GM23338 (cell line): ENCODE results near the gene POU3F3. TPM values are rescaled to one million over a fixed set of nuclear protein-coding genes. Genes with fewer than 3 reads are reported as not detected.

Experiments
- ATAC-seq: fragments of 200-7000 bp; cut with Tn5 transposase; 3 replicates; pipeline ENCODE4 v1.9.1; 2020
- DNase-seq: peaks from one replicate; pipeline ENCODE4 v3.0.0-alpha.2; 2015; ENCODE audit warnings: low spot score
- H2AFZ ChIP-seq: fragments of 200-600 bp; sonication (generic); 2 replicates; pipeline ENCODE4 v1.8.0; 2016; ENCODE audit warnings: antibody characterized with exemption, mild to moderate bottlenecking, moderate library complexity
- H3F3A ChIP-seq: fragments of 200-600 bp; sonication (generic); replicated peaks from 2 replicates; pipeline ENCODE4 v1.8.0; 2017; ENCODE audit warnings: antibody characterized with exemption, mixed run types, low read depth
- H3K27ac ChIP-seq: fragments of 200-600 bp; sonication (generic); 2 replicates; pipeline ENCODE4 v1.6.1; 2016; ENCODE audit warnings: low read depth
- H3K27me3 ChIP-seq: fragments of 200-600 bp; sonication (generic); 2 replicates; pipeline ENCODE4 v1.8.0; 2016; ENCODE audit warnings: mild to moderate bottlenecking, mixed run types, moderate library complexity; ENCODE audit not compliant: insufficient read depth
- H3K36me3 ChIP-seq: fragments of 200-600 bp; sonication (generic); 2 replicates; pipeline ENCODE4 v1.8.0; 2016; ENCODE audit warnings: mild to moderate bottlenecking; ENCODE audit not compliant: insufficient read depth
- H3K4me1 ChIP-seq: fragments of 200-600 bp; sonication (generic); 2 replicates; pipeline ENCODE4 v1.8.0; 2016; ENCODE audit warnings: mild to moderate bottlenecking, moderate library complexity; ENCODE audit not compliant: insufficient read depth
- H3K4me2 ChIP-seq: fragments of 200-600 bp; sonication (generic); 2 replicates; pipeline ENCODE4 v1.7.1; 2017; ENCODE audit warnings: mixed run types
- H3K4me3 ChIP-seq: fragments of 200-600 bp; sonication (generic); 2 replicates; pipeline ENCODE4 v1.6.1; 2016; ENCODE audit warnings: mixed run types
- H3K79me2 ChIP-seq: fragments of 200-600 bp; sonication (generic); replicated peaks from 2 replicates; pipeline ENCODE4 v1.8.0; 2017; ENCODE audit warnings: mild to moderate bottlenecking; ENCODE audit not compliant: insufficient read depth
- H3K9me2 ChIP-seq: fragments of 200-600 bp; sonication (generic); 2 replicates; pipeline ENCODE4 v1.8.0; 2017; ENCODE audit not compliant: insufficient read depth
- H4K20me1 ChIP-seq: fragments of 200-600 bp; sonication (generic); replicated peaks from 2 replicates; pipeline ENCODE4 v1.8.0; 2017; ENCODE audit warnings: mild to moderate bottlenecking; ENCODE audit not compliant: insufficient read depth
- H3K27ac Mint-ChIP-seq: 2 replicates; pipeline ENCODE4 v1.8.0; 2020; ENCODE audit warnings: inconsistent platforms, mild to moderate bottlenecking, moderate library complexity, mixed read lengths
- H3K27me3 Mint-ChIP-seq: 3 replicates; pipeline ENCODE4 v1.8.0; 2022; ENCODE audit warnings: low read depth, mild to moderate bottlenecking, moderate library complexity, mixed read lengths, inconsistent platforms; ENCODE audit not compliant: insufficient read depth, poor library complexity
- H3K36me3 Mint-ChIP-seq: 3 replicates; pipeline ENCODE4 v1.8.0; 2021; ENCODE audit warnings: low read depth, mild to moderate bottlenecking, inconsistent platforms, moderate library complexity, mixed read lengths
- H3K4me1 Mint-ChIP-seq: 3 replicates; pipeline ENCODE4 v1.8.0; 2020; ENCODE audit warnings: mild to moderate bottlenecking, inconsistent platforms, mixed read lengths
- H3K4me3 Mint-ChIP-seq: 3 replicates; pipeline ENCODE4 v1.8.0; 2021; ENCODE audit warnings: moderate library complexity, mild to moderate bottlenecking, inconsistent platforms, mixed read lengths
- H3K9me3 Mint-ChIP-seq: 3 replicates; pipeline ENCODE4 v1.8.0; 2020; ENCODE audit warnings: moderate library complexity, mild to moderate bottlenecking, inconsistent platforms, mixed read lengths
- CREB1 ChIP-seq: fragments of 250-450 bp; sonication (Bioruptor Pico); IDR thresholded peaks from 2 replicates; pipeline ENCODE4 v1.5.0; 2020; ENCODE audit warnings: low read depth, mild to moderate bottlenecking, moderate library complexity
- EZH2phosphoT487 ChIP-seq: fragments of 200-600 bp; sonication (generic); IDR thresholded peaks from one replicate; pipeline ENCODE4 v1.8.1; 2018; ENCODE audit warnings: antibody characterized with exemption; ENCODE audit not compliant: unreplicated experiment
- JUNB ChIP-seq: IDR thresholded peaks from one replicate; pipeline ENCODE4 v1.6.1; 2016; ENCODE audit warnings: antibody characterized with exemption; ENCODE audit not compliant: unreplicated experiment
- NANOG ChIP-seq: IDR thresholded peaks from 2 replicates; pipeline ENCODE4 v1.6.1; 2016; ENCODE audit warnings: antibody characterized with exemption, borderline replicate concordance
- POLR2AphosphoS5 ChIP-seq: IDR thresholded peaks from 2 replicates; pipeline ENCODE4 v1.6.1; 2016; ENCODE audit warnings: antibody characterized with exemption, low read depth
- STAT1 ChIP-seq: IDR thresholded peaks from one replicate; pipeline ENCODE4 v1.6.1; 2016; ENCODE audit warnings: antibody characterized with exemption; ENCODE audit not compliant: unreplicated experiment
- ZNF462 ChIP-seq: fragments of 250-450 bp; sonication (Bioruptor Pico); IDR thresholded peaks from 2 replicates; pipeline ENCODE4 v1.5.0; 2020; ENCODE audit warnings: mild to moderate bottlenecking, moderate library complexity
- polyA plus RNA-seq: library from polyadenylated mRNA; unstranded; fragments of >200 nt; fragmentation: Nextera tagmentation; extraction: Ambion mirVana; gene quantifications from 2 replicates; pipeline ENCODE4 v1.2.1, GENCODE V29; 2016
- total RNA-seq: library from RNA; depleted of rRNA; stranded (reverse); fragments of >200 nt; shearing (Covaris generic); gene quantifications from 2 replicates; pipeline ENCODE4 v1.2.3, GENCODE V29; 2014

The POU3F3 gene
- total and polyA plus RNA-seq, 2 experiments from 2014 or later: 0.06 to 0.24 TPM

GRCh38 chr2:104900608-104901007, 46.7 kb downstream of the POU3F3 start:
- H3K36me3 ChIP-seq: no peaks in the 10 kb centered on the region
- H3K27me3 Mint-ChIP-seq: peaks cover 2% of the 10 kb centered on the region
- no peaks in the 10 kb centered on the region for H3K9me2 ChIP-seq
- no peaks in the 10 kb centered on the region for H4K20me1 ChIP-seq
- no peaks in the 10 kb centered on the region for H3K9me3 Mint-ChIP-seq
- no peaks in the 10 kb centered on the region for H3K79me2 ChIP-seq
- TF ChIP-seq EZH2phosphoT487: no peak
- no peak overlapping the region for H3K27ac ChIP-seq
- H3F3A ChIP-seq: no peaks in the 10 kb centered on the region
- no peak overlapping the region for H2AFZ ChIP-seq
- H3K27me3 ChIP-seq: no peaks in the 10 kb centered on the region
- no peaks in the 10 kb centered on the region for H3K4me1 ChIP-seq
- no peak overlapping the region for H3K4me3 Mint-ChIP-seq
- no peak overlapping the region for H3K27ac Mint-ChIP-seq
- ATAC-seq: no peak
- DNase-seq: no peak
- H3K4me3 ChIP-seq: no peak overlapping the region
- H3K36me3 Mint-ChIP-seq: no peaks in the 10 kb centered on the region
- H3K4me1 Mint-ChIP-seq: no peaks in the 10 kb centered on the region; the same call in 2 of the 3 replicates
- H3K4me2 ChIP-seq: no peak overlapping the region

- H3K4me3 ChIP-seq: no peak overlapping the region
- ATAC-seq: peak; percentile 45; the same call in 1 of the 3 replicates
- Mint-ChIP-seq H3K4me1 (no peaks in the 10 kb centered on the region; the same call in 2 of the 3 replicates), H3K4me3 (no peak overlapping the region), H3K36me3 (no peaks in the 10 kb centered on the region), H3K9me3 (no peaks in the 10 kb centered on the region), H3K27ac (no peak overlapping the region), H3K27me3 (peaks cover 2% of the 10 kb centered on the region)
- no peaks in the 10 kb centered on the region for H3K79me2 ChIP-seq
- H3K4me1 ChIP-seq: no peaks in the 10 kb centered on the region
- no peaks in the 10 kb centered on the region for H3K9me2 ChIP-seq
- H3K27ac ChIP-seq: no peak overlapping the region
- H4K20me1 ChIP-seq: no peaks in the 10 kb centered on the region
- no peak for DNase-seq
- no peaks in the 10 kb centered on the region for H3F3A ChIP-seq
- no peaks in the 10 kb centered on the region for H3K36me3 ChIP-seq
- TF ChIP-seq ZNF462 (CRISPR knock-in tag) (no peak), CREB1 (CRISPR knock-in tag) (no peak), EZH2phosphoT487 (no peak), POLR2AphosphoS5 (no peak), STAT1 (no peak), NANOG (no peak), JUNB (no peak)
- peak overlapping the region; percentile 74; the same call in 1 of the 2 replicates for H2AFZ ChIP-seq
- no peaks in the 10 kb centered on the region for H3K27me3 ChIP-seq
- H3K4me2 ChIP-seq: no peak overlapping the region
Measured at GRCh38 chr2:104901037-104901881, 47.3 kb downstream of the POU3F3 start.
